Testis (tissue), 3 donors: ENCODE measurements around the gene LRP2BP. TPM values are rescaled to one million over a fixed set of nuclear protein-coding genes. Genes with fewer than 3 reads are reported as not detected.
"Not testable (repeated sequence)": the region's sequence is repeated elsewhere in the genome, so short reads cannot be mapped to it uniquely, and the experiment has no call there.

Experiments
- DNase-seq: peaks from one replicate; pipeline ENCODE4 v3.0.0-alpha.2; 2019
- H3K27ac ChIP-seq, 2 donors: fragments of 200-600 bp; sonication (generic); one replicate each; pipeline ENCODE4 v1.5.1; 2019
- H3K27me3 ChIP-seq: fragments of 200-600 bp; sonication (generic); one replicate; pipeline ENCODE4 v1.5.1; 2019
- H3K36me3 ChIP-seq: fragments of 200-600 bp; sonication (generic); one replicate; pipeline ENCODE4 v1.5.1; 2017; ENCODE audit warnings: low read depth; ENCODE audit errors: missing control alignments
- H3K4me1 ChIP-seq: fragments of 200-600 bp; sonication (generic); one replicate; pipeline ENCODE4 v1.5.1; 2019
- H3K4me3 ChIP-seq, 2 donors: fragments of 200-600 bp; sonication (generic); one replicate each; pipeline ENCODE4 v1.5.1; 2017 to 2019
- H3K9me3 ChIP-seq: fragments of 200-600 bp; sonication (generic); one replicate; pipeline ENCODE4 v1.5.1; 2017
- CTCF ChIP-seq, 3 experiments: fragments of 450-650 bp in 2 of 3; fragments of 200-600 bp in 1 of 3; sonication (generic) in 1 of 3; IDR thresholded peaks; one replicate each; pipeline ENCODE4 v1.5.1; 2016 to 2019; ENCODE audit warnings: antibody characterized with exemption in 3 of 3, mild to moderate bottlenecking in 2 of 3, moderate library complexity in 1 of 3
- POLR2A ChIP-seq: fragments of 450-650 bp; IDR thresholded peaks from one replicate; pipeline ENCODE4 v1.6.1; 2017; ENCODE audit warnings: antibody characterized with exemption, mild to moderate bottlenecking, moderate library complexity
- WGBS, 2 donors: methylation state at CpG; one replicate each; pipeline ENCODE4 v1.1.5; 2018; 5-methylcytosine and 5-hydroxymethylcytosine counted together
- intact Hi-C: fragments of 100-400 bp; cut with DNase I; formaldehyde crosslinking; loops from one replicate; pipeline ENCODE4 v1.15.1; 2023; ENCODE audit warnings: low total_unique reads
- polyA plus RNA-seq: library from polyadenylated mRNA; stranded (reverse); fragments of 350-450 nt; fragmentation: Illumina TruSeq; extraction: RNeasy Lipid Tissue Mini Kit (QIAGEN cat#74804); gene quantifications from one replicate; pipeline ENCODE4 v1.2.3, GENCODE V29; 2014; ENCODE audit warnings: low read depth, low replicate concordance; ENCODE audit not compliant: insufficient read depth
- total RNA-seq, 2 donors: library from RNA; depleted of rRNA; stranded (reverse); fragments of >200 nt; gene quantifications; one replicate each; pipeline ENCODE4 v1.2.3, GENCODE V29; 2016

LRP2BP gene
- total and polyA plus RNA-seq, 3 donors from 2014 or later = 7.5 to 49.5 (median 11.9) TPM

GRCh38 chr4:185339941-185340340 lies 55.8 kb downstream of the LRP2BP start:
- Histone ChIP-seq H3K4me1 (peaks cover 3% of the 10 kb centered on the region), H3K36me3 (no peaks in the 10 kb centered on the region), H3K27me3 (no peaks in the 10 kb centered on the region), H3K9me3 (no peaks in the 10 kb centered on the region), H3K27ac (no peak overlapping the region), H3K4me3 (no peak overlapping the region)
- intact Hi-C loops = no loop called here
- no peak for TF ChIP-seq POLR2A
- TF ChIP-seq CTCF (IDR thresholded peaks at IDR 0.05) = no peak
- DNase-seq = no peak
- WGBS, 2 donors = 68 to 84% methylated on average over 3 of the region's 3 CpGs

DNA sequence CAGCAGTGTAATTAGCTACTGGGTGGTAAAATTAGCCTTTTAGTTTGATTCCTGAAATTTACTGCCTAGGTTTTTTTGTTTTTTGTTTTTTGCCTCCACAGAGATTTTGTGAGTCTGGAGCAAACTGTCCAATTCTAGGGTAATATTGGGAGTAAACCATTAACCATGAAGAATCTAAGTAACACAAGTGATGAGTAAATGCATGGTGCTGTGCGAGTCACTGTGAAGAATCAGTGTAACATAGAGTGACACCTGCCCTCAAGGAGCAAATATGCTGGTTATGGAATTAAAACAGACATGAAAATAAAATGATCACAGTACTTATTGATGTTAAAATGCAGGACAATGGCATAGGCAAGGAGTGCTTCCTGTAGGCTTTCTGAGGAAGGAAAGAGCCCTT lies 60.1 kb downstream of the LRP2BP start:
- Histone ChIP-seq H3K4me3 (no peak overlapping the region), H3K4me1 (no peaks in the 10 kb centered on the region), H3K9me3 (no peaks in the 10 kb centered on the region), H3K27ac (no peak overlapping the region), H3K36me3 (no peaks in the 10 kb centered on the region), H3K27me3 (no peaks in the 10 kb centered on the region)
- no peak for TF ChIP-seq CTCF (IDR thresholded peaks at IDR 0.05)
- TF ChIP-seq POLR2A = no peak
- intact Hi-C loops = no loop called here
- no peak for DNase-seq
- WGBS, 2 donors = 89 to 92% methylated on average over 1 of the region's 1 CpG

- Histone ChIP-seq H3K27ac (no peak overlapping the region), H3K4me3 (no peak overlapping the region), H3K9me3 (no peaks in the 10 kb centered on the region), H3K27me3 (no peaks in the 10 kb centered on the region), H3K36me3 (no peaks in the 10 kb centered on the region), H3K4me1 (no peaks in the 10 kb centered on the region)
- TF ChIP-seq CTCF (IDR thresholded peaks at IDR 0.05) (no peak), POLR2A (no peak)
- DNase-seq = no peak
- 86 to 94% methylated on average over 4 of the region's 4 CpGs for WGBS, 2 donors
- intact Hi-C loops = no loop called here
These were observed 61.4 kb downstream of the LRP2BP start for GRCh38 chr4:185334326-185334725.

DNA sequence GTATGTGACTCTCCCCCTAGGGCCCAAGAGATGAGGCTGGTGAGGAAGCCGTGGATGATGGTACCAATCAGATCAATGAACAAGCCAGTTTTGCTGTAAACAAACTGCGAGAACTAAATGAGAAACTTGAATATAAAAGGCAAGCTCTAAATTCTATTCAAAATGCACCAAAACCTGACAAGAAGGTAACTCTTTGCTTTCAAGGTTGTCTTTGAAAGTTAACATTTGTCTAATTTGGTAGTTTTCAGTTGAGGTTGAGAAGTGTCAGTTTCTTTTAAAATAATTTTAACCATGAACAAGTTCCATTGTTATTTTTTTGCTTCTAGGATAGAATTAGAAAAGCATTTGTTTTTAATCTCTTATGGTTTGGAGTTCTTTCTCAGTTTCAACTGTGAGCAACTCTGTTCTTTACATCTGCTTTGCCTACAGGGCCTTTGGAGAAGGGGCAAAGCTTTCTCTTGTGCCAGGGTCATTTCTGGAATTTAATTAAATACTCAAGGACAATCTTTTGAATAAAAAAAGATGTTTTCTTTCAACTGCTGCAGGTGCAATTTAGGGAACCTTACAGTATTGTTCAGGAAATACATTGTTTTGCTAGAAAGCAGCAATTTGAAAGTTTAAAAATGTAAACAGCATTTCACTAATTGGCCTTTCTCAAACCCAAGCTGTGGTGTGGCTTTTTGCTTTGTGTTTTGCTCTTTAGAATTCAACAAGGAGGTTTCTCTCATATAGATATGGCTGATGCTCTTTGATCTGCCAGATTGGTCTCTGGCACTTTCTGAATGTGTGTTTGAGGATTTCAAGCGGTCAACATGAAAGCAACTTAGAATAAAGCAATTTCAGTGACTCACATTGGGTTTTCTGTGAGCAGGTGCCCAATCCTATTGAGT lies 62.9 kb downstream of the LRP2BP start:
- H3K27ac ChIP-seq = no peak overlapping the region
- H3K4me1 ChIP-seq = no peaks in the 10 kb centered on the region
- no peaks in the 10 kb centered on the region for H3K27me3 ChIP-seq
- no peaks in the 10 kb centered on the region for H3K9me3 ChIP-seq
- no peak for TF ChIP-seq POLR2A
- TF ChIP-seq CTCF (IDR thresholded peaks at IDR 0.05) = no peak
- no peaks in the 10 kb centered on the region for H3K36me3 ChIP-seq
- no peak for DNase-seq
- H3K4me3 ChIP-seq = no peak overlapping the region
- intact Hi-C loops = no loop called here
- 84 to 96% methylated on average over 3 of the region's 3 CpGs for WGBS, 2 donors

GRCh38 chr4:185329879-185330510 lies 65.7 kb downstream of the LRP2BP start:
- DNase-seq, H3K36me3 ChIP-seq, H3K4me3 ChIP-seq, H3K4me1 ChIP-seq, intact Hi-C loops, H3K9me3 ChIP-seq, H3K27ac ChIP-seq, H3K27me3 ChIP-seq: not testable (repeated sequence)
- 89 to 100% methylated on average over 2 of the region's 2 CpGs for WGBS, 2 donors
